PC-3 (cell line): ENCODE data around the gene OTUD1.

ENCODE experiments used
- CTCF ChIP-seq: fragments of 300-600 bp; sonication (generic); conservative IDR thresholded peaks from 2 replicates; pipeline ENCODE4 v1.5.1; 2017; ENCODE audit warnings: antibody characterized with exemption, low read depth, mild to moderate bottlenecking, low read length
- EZH2 ChIP-seq: fragments of 300-600 bp; sonication (generic); IDR thresholded peaks from one replicate; pipeline ENCODE4 v1.6.1; 2017; ENCODE audit warnings: antibody characterized with exemption, mild to moderate bottlenecking, low read length; ENCODE audit not compliant: unreplicated experiment

GRCh38 chr10:23467012-23467411, 28.1 kb downstream of the OTUD1 start:
- TF ChIP-seq CTCF (no peak), EZH2 (no peak)
